ENCODE measurements around the gene NAGK.
"Not testable (repeated sequence)": the region's sequence is repeated elsewhere in the genome, so short reads cannot be mapped to it uniquely, and the experiment has no call there.

Gene NAGK

DNA sequence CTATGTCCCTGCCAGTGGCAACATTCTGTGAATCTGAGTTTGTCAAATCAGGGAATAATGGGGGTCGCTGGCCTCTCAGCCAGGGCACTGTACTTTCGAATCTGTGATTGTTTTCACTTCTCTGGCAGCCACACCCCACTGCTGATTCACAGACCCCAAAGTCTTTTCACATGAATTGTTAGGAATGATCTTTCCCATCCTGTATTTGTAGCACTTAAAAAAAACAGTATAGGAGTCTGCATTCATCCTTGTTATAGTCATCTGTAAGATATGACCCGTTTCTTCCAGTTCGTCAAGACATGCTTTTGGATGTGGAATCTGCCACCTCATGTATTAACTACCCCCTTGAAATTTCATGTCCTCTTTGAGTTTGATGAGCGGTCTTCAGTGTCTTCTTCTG lies 928 bp downstream of the NAGK start:
- DNase-seq (ENCODE audit: low read depth in 2 of 2): no peak

DNA sequence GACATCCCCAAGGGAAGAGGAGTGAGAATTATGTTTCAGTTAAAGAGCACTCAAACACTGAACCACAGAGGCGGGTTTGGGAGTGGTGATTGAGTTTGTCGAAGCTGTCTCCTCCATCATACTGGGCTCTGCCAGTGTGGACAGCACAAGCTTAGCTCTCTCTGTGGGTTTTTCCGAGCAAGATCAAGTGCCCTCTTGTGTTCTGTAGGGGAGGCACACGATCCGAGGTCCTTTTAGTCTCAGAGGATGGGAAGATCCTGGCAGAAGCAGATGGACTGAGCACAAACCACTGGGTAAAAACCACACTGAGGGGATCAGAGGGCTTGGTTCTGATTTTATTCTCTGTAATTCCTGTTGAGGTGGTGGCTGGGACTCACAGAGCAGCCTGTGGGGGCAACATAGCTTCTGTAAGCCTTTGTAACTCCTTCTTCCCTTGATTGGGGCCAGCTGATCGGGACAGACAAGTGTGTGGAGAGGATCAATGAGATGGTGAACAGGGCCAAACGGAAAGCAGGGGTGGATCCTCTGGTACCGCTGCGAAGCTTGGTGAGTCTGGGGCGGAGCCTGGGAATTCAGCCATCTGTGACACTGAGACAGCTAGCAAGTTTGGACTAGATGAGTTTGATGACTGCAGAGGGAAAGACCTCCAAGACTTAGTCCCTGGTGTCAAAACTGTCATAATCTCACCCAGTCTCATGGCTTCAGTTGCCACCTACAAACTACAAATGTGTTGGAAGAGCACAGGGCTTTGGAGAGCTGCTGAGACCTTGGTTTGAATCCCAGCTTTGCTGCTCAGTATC lies 2.0 kb downstream of the NAGK start:
- no peak for DNase-seq (ENCODE audit: low read depth in 2 of 2)

DNA sequence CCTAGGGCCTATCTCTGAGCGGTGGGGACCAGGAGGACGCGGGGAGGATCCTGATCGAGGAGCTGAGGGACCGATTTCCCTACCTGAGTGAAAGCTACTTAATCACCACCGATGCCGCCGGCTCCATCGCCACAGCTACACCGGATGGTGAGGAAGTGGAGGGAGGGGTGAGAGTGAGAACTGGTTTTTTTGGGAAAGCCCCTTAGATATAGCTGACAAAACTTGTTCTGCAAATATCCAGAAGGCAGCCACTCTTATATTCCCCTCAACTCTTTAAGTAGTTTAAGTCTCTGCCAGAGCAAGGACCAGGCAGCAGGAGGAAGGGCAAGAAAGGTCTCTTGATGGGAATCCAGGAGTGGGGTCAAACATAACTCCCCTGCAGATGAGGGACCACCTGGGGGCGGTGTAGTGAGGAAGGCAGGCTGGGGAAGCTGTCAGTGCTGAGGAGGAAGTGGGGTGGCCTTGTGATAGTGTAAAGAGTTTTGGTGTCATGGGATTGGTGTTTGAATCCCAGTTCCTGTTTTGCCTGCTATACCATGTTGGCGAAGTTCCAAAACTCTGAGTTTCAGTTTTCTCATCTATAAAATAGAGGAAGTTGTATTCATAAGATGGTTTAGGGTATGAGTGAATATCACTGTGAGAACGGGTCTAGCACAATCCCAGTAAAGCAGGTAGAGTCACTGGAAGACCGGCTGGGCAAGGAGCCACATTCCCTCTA lies 3.4 kb downstream of the NAGK start:
- peak; percentile 29 to 37 for DNase-seq (ENCODE audit: low read depth in 2 of 2)

DNA sequence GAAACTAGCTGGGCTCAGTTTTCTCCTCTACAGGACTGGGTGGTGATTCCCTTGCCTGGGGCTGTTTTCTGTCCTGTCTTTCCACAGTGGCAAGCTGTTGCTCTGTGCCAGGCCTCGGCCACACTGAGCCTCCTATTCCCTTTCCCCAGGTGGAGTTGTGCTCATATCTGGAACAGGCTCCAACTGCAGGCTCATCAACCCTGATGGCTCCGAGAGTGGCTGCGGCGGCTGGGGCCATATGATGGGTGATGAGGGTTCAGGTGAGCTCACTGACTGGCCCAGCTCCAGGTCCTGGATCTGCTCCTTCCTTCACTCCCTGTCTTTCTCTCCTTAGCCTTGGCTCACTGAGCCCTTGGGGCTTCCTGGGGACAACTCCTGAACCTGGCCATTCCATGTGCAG lies 4.0 kb downstream of the NAGK start:
- DNase-seq (ENCODE audit: low read depth in 2 of 2): no peak

DNA sequence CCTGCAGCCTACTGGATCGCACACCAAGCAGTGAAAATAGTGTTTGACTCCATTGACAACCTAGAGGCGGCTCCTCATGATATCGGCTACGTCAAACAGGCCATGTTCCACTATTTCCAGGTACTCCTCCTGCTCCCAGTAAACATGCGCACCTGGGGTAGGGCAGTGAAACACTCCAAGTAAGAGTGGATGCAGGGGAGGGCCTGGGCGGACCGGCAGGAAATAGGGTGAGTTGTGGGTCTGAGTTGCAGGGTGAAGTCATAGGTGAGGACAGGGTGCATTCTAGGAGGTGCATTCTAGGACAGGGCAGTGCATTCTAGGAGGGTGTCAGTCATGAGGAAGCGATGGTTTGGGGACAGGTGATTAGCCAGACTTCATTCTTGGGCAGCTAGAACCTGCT lies 5.0 kb downstream of the NAGK start:
- DNase-seq (ENCODE audit: low read depth in 2 of 2): no peak

DNA sequence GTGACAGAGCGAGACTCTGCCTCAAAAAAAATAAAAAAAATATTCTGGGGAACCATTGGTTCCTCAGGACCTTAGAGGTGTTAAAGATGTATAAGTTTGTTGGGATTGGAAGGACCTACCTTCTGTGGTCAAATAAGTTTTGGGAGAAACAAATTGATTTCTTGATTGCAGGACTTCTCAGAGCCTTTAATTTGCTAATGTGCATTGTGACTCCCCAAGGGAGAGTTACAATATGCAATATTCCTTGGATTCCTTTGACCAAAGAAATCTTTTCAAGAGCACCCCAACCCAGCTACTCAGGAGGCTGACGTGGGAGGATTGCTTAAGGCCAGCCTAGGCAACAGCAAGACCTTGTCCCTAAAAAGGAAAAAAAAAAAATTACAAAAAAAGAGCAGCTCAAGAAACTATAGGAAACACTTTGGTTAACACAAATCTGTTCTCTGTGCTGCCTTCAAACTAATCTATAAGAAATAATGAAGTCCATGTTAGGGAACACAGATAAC lies 6.5 kb downstream of the NAGK start:
- DNase-seq (ENCODE audit: low read depth in 2 of 2): no peak

DNA sequence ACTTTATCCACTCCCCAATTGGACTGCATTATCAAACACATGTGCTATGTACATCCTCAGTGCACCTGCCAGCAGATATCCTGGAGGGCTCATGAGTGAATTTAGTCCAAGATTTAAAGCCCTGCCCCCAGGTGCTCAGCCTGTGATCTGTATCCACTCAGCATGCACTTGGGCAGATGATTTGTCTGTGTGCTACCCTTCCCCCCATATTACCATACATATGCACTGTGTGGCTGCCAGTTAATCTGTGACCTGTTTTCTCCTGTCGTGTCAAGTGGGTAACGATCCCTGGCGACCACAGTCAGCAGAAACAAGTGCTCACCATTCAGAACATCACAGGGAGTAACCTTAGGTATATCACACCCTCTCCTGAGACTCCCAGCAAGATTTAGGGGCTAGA lies 10.2 kb downstream of the NAGK start:
- DNase-seq (ENCODE audit: low read depth in 2 of 2): no peak

DNA sequence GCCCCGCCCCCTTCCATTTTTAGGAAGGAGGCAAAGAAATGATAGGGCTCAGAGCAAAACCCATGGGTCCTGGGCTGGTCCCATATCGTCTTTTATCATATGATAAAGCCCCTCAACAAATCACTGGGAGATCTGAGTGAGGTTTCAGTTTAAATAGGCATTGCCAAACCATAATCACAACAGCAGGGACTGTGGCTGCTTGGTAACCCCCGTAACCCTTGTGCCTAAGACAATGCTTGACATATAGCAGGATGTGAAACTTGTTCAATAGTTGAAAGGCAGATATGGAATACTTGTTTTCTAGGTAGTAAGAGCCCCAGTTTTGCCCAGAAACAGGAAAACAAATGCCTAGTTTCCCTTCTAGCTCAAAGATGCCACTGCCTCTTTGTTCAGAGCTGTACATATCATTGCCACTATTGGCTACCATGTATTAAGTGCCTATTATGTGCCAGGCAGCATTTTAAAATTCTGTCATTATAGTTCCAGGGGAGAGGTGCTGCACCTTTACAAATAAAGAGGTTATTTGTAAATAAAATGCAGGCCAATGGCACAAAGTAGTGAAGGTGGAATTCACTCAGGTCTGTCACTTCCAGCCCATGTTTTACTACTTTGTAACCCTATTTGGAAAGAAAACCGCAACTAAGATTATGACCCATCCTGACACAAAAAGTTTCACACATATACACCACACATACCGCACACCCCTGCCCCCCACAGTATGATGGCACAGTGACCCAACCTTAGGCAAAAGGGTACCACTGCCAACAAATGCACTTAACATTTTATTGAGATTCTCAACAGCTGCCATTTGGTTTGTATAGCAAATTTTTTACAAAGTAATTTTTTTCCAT lies 14.2 kb downstream of the NAGK start:
- peak; percentile 56 to 73 for DNase-seq (ENCODE audit: low read depth in 2 of 2)

DNA sequence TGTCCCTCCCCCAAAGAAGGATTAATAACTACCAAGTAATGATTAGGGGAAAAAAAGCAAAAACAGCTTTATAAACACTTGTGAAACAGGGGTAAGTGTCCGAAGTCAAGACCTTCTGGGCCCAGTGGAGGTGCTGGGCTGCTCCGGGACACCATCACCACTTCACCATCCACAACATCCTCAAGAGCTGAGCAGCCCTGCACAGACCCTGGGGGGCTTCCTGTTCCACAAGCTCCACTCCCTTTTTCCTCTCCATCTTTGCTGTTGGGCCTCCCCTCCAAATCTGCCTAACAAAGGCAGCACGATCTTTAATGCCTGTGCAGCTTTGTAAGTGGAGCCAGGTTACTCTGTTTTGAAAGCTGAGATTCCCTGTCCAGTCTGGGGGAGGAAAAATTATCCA lies 14.8 kb downstream of the NAGK start:
- DNase-seq (ENCODE audit: low read depth in 2 of 2): not testable (repeated sequence)

DNA sequence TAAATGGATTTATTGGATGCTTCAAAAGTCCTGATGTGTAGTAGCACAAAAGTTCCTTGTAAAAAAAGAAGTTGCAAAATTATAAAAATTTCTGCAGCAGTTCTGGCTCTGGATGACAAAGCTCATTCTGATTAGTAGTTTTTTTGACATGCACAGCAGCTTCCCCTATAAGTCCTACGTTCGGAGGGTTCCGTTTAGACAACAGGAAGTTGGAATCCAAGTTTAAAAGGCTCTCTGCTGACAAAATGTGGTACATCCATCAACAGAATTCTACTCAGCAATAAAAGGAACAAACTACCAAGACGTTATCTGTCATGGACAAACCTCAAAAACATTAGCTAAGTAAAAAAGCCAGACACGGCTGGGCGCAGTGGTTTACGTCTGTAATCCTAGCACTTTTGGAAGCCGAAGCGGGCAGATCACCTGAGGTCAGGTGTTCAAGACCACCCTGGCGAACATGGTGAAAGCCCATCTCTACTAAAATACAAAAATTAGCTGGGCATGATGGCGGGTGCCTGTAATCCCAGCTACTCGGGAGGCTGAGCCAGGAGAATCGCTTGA lies 15.4 kb downstream of the NAGK start:
- DNase-seq (ENCODE audit: low read depth in 2 of 2): not testable (repeated sequence)

DNA sequence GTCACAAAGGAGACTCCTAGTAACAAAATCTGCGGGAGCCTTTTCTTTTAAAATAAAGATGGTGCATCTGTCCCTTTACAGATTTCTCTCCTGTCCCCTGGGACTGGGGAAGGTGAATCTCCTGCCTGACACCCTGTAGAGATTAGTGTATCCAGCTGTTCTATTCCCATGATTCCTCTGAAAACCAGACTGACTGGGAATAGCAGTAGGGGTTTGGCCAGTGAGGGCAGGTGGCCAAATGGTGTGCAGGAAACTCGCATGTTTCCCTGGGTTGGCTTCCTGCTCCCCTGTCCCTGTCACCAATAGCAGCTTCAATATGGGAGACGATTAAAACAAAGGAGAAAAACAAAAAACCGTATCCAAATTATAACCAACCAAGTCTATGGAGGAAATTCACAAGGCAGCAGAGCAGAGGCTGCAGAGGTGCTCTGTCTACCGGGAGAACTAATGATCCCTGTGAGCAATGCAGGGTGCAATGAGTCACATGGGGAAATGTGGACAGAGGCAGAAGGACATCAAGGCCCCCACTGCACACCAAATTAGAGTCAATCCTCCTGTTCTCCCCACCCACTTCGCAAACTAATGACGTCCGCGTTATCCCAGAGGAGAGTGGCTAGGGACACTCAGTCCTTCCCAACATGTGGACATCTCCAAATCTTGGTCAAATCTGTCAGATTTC lies 17.0 kb downstream of the NAGK start:
- not testable (repeated sequence) for DNase-seq (ENCODE audit: low read depth in 2 of 2)

DNA sequence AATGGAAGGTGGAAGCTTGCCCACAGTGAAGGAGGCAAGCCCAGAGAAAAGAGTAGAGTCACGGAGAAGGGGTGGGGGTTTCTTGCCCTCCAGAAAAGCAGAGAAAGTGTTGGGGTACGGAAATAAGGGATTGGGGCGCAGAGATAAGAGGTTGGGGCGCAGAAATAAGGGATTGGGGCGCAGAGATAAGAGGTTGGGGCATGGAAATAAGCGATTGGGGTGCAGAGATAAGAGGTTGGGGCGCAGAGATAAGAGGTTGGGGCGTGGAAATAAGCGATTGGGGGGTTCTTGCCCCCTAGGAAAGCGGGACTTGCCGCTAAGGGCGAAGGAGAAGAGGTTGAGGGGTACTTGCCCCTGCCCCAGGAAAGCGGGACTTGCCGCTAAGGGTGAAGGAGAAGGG lies 21.0 kb downstream of the NAGK start:
- not testable (repeated sequence) for DNase-seq (ENCODE audit: low read depth in 2 of 2)

DNA sequence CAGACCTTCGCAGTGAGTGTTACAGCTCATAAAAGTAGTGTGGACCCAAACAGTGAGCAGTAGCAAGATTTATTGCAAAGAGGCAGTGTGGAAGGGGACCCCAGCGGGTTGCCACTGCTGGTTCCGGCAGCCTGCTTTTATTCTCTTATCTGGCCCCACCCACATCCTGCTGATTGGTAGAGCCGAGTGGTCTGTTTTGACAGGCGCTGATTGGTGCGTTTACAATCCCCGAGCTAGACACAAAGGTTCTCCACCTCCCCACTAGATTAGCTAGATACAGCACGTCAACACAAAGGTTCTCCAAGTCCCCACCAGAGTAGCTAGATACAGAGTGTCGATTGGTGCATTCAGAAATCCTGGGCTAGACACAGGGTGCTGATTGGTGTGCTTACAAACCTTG lies 23.4 kb downstream of the NAGK start:
- not testable (repeated sequence) for DNase-seq (ENCODE audit: low read depth in 2 of 2)

DNA sequence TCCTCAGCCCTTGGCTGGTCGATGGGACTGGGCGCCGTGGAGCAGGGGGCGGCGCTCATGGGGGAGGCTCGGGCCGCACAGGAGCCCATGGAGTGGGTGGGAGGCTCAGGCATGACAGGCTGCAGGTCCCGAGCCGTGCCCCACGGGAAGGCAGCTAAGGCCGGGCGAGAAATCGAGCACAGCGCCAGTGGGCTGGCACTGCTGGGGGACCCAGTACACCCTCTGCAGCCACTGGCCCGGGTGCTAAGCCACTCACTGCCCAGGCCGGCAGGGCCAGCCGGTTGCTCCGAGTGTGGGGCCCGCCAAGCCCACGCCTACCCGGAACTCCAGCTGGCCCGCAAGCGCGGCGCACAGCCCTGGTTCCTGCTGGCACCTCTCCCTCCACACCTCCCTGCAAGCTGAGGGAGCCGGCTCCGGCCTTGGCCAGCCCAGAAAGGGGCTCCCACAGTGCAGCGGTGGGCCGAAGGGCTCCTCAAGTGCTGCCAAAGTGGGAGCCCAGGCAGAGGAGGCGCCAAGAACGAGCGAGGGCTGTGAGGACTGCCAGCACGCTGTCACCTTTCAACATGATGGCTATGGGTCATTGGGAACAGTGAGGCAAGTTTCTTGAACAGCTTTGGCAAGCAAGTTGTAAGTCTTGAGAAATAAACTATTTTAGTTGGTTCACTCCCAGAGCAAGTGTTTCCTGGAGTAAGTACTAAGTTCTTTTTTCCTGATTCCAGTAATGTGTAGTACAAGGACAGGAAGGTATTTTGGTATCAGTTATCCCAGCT lies 24.2 kb downstream of the NAGK start:
- not testable (repeated sequence) for DNase-seq (ENCODE audit: low read depth in 2 of 2)

DNA sequence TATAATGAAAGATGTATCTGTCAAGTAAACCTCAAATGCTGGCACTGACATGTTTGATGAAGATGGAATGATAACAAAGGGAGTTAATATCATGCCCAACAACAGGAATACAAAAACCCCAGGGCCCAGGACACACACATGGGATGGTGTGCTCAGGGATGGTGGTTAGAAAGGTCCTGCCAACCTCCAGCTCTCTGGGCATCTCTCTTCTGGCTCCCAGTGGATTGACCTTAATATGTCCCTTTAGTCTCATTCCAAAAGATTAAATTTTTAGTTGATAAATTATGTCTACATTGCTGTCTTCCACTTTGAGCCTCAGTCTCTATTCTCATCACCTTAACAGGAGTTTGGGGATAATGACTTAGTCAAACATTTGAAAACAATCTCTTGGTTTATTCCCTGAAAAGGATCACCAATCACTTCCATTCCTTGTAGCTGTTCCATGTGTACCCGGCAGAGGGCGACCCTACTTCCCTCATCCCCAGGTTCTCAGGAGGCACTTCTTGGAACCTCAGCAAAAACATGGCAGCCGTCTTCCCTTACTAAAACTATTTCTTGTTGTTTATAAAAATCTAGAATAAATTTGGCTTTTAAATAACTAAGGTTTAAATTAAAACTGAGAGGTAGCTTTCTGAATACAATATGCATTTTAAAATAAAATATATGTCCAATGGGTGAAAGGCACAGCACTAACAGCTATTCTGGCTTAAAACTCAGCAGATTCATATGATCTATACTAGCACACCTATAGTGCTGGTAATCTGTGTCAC lies 31.9 kb downstream of the NAGK start:
- peak in 1 of 2 donors; percentile 17 for DNase-seq (ENCODE audit: low read depth in 2 of 2)

DNA sequence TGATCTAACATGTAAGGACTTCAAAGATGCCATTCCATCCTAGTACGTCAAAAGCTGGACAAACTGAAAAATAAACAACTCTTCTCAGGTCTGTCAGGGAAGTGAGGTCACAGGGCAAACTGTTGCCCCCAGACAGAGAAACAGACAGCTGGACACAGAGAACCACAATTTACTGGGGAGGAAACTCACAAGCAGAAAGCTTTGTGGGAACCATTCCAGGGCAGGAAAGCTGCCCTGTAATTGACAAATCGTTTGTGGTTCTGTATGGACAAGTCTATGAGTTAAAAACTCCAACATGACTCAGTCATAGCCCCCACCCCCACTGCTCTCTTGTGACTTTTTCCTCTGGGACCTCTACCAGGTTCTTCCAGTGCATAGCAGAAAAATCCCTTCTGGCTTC lies 33.2 kb downstream of the NAGK start:
- DNase-seq (ENCODE audit: low read depth in 2 of 2): no peak

DNA sequence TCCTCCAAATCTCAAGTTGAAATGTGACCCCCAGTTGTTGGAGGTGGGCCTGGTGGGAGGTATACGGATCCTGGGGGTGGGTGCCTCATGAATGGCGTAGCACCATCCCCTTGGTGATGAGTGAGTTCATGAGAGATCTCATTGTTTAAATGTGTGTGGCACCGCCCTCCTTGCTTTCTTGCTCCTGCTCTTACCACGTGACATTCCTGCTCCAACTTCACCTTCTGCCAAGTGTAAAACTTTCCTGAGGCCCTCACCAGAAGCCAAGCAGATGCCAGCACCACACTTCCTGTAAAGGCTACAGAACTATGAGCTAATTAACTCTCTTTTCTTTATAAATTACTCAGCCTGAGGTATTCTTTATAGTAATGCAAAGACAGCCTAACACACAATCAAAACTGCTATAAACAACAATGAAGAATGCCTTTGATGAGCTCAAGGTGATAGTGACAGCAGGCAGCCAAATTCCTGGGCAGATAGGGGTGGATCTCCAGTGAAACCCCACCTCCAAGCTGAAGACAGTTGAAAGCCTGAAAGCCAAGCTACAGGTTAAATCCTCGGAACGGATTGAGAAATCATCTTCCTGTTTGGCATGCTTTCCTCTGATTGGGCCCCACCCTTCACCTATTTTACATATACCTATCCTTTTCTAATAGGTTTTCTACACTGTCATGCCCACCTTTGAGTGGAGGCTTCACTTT lies 34.7 kb downstream of the NAGK start:
- DNase-seq (ENCODE audit: low read depth in 2 of 2): no peak

DNA sequence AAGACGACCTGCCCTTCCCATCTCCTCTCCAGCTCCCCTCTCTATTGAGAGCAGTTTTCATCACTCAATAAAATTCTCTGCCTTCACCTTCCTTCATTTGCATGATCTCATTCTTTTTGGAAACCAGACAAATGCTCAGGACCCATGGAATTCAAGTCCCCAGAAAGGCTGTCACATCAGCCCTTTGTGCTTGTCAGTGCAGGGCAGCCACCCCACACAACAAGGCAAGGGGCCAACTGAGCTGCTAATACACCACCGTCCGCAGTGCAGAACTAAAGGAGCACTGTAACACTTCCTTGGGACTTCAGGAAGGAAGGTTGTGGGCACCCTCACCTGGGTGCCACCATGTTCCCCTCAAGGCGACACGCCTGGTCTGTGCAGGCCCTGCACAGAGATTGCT lies 35.4 kb downstream of the NAGK start:
- no peak for DNase-seq (ENCODE audit: low read depth in 2 of 2)

DNA sequence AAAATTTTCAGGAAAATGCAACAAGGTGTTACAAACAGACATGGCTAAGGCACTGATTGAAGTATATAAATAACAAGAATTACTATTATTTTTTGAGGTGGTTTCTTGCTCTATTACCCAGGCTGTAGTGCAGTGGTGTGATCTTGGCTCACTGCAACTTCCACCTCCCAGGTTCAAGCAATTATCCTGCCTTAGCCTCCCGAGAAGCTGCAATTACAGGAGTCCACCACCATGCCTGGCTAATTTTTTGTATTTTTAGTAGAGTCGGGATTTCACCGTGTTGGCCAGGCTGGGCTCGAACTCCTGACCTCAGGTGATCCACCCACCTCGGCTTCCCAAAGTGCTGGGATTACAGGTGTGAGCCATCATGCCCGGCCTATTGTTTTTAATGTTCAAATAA lies 38.0 kb downstream of the NAGK start:
- not testable (repeated sequence) for DNase-seq (ENCODE audit: low read depth in 2 of 2)

Data from stimulated activated CD8-positive, alpha-beta memory T cell treated with anti-CD3 and anti-CD28 coated beads, Interleukin-15, amount 100 ng/mL, for 48 hours (primary cell).